AG04449 (cell line): ENCODE results near the gene HOXB5.

Source experiments
- CTCF ChIA-PET: fragments of 350-600 bp; formaldehyde crosslinking; extraction: SDS; loops from one replicate; lab custom pipeline; 2021; ENCODE audit warnings: antibody characterized with exemption; lab: Yijun Ruan, JAX
- POLR2A ChIA-PET: fragments of 400-600, 350-600 bp; formaldehyde crosslinking; extraction: SDS; loops from one replicate; lab custom pipeline; 2020; ENCODE audit warnings: antibody characterized with exemption, inconsistent platforms; lab: Yijun Ruan, JAX
- DNase-seq: peaks from one replicate; pipeline ENCODE4 v3.0.0-alpha.2; 2010; ENCODE audit warnings: low read depth, low spot score
- H3K4me3 ChIP-seq: 2 replicates; pipeline ENCODE4 v1.5.1; 2011; ENCODE audit warnings: low read depth, mild to moderate bottlenecking, control low read depth, low read length
- CTCF ChIP-seq: IDR thresholded peaks from one replicate; pipeline ENCODE4 v1.5.1; 2011; ENCODE audit warnings: mild to moderate bottlenecking, moderate library complexity, low read length, control low read depth, inconsistent platforms; ENCODE audit not compliant: insufficient read depth; ENCODE audit errors: missing control alignments

The HOXB5 gene

GRCh38 chr17:48563867-48564187 is 29.8 kb downstream of the HOXB5 start:
- ChIA-PET CTCF (interaction anchor here (0.8 to 2.8 kb wide), 6 partner anchors 15 to 228 kb away, joined by 3 to 10 read pairs (median 4); no protein-coding TSS in a partner anchor), POLR2A (interaction anchor here (0.8 kb wide), 1 partner anchor 9 kb away, joined by 5 read pairs; no protein-coding TSS in a partner anchor)
- H3K4me3 ChIP-seq = peak overlapping the region; percentile 54
- DNase-seq = no peak
- TF ChIP-seq CTCF = no peak

DNA sequence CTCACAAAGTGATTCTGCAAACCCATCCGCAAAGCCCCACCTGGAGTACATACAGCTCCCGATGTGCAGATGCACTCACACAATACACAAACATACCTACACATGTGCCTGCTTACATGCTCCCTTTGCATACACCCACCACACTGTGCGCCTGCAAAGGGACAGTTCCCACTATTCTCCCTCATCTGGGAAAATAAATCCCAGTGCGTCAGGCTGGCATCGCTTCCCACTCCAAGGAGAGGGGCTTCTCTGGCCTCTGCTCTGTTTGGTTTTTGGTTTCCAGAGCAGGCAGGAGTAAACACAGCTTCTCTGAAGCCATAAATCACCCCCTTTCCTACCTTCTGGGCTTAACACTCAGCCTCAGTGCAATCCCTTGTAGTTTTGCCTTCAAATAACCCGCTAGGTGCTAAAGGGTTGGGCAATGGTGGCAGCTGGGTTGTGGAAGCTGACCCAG is 30.2 kb downstream of the HOXB5 start:
- peak overlapping the region; percentile 54 for H3K4me3 ChIP-seq
- TF ChIP-seq CTCF = no peak
- DNase-seq = no peak
- ChIA-PET POLR2A (interaction anchor here (0.7 to 1.1 kb wide), 3 partner anchors 8 to 37 kb away, joined by 3 to 5 read pairs (median 3); no protein-coding TSS in a partner anchor), CTCF (interaction anchor here (0.8 to 2.8 kb wide), 7 partner anchors 11 to 227 kb away, joined by 3 to 10 read pairs (median 4); no protein-coding TSS in a partner anchor)

- H3K4me3 ChIP-seq = peak overlapping the region; percentile 54
- TF ChIP-seq CTCF = no peak
- POLR2A ChIA-PET = interaction anchor here (0.6 to 1.2 kb wide), 5 partner anchors 13 to 142 kb away, joined by 3 to 4 read pairs (median 3); partner anchors contain the start of gene HOXB5
- DNase-seq = no peak
- CTCF ChIA-PET = interaction anchor here (1.0 to 2.8 kb wide), 5 partner anchors 10 to 227 kb away, joined by 3 to 10 read pairs (median 4); no protein-coding TSS in a partner anchor
These were observed 30.6 kb downstream of the HOXB5 start for GRCh38 chr17:48562934-48563333.

GRCh38 chr17:48561884-48562810 is 31.4 kb downstream of the HOXB5 start:
- no peak for DNase-seq
- ChIA-PET CTCF (interaction anchor here (0.6 to 2.8 kb wide), 6 partner anchors 9 to 239 kb away, joined by 3 to 10 read pairs (median 4); no protein-coding TSS in a partner anchor), POLR2A (interaction anchor here (0.6 to 1.2 kb wide), 5 partner anchors 12 to 141 kb away, joined by 3 to 4 read pairs (median 3); partner anchors contain the start of gene HOXB5)
- peak overlapping the region; percentile 54 for H3K4me3 ChIP-seq
- TF ChIP-seq CTCF = peak; percentile 63

DNA sequence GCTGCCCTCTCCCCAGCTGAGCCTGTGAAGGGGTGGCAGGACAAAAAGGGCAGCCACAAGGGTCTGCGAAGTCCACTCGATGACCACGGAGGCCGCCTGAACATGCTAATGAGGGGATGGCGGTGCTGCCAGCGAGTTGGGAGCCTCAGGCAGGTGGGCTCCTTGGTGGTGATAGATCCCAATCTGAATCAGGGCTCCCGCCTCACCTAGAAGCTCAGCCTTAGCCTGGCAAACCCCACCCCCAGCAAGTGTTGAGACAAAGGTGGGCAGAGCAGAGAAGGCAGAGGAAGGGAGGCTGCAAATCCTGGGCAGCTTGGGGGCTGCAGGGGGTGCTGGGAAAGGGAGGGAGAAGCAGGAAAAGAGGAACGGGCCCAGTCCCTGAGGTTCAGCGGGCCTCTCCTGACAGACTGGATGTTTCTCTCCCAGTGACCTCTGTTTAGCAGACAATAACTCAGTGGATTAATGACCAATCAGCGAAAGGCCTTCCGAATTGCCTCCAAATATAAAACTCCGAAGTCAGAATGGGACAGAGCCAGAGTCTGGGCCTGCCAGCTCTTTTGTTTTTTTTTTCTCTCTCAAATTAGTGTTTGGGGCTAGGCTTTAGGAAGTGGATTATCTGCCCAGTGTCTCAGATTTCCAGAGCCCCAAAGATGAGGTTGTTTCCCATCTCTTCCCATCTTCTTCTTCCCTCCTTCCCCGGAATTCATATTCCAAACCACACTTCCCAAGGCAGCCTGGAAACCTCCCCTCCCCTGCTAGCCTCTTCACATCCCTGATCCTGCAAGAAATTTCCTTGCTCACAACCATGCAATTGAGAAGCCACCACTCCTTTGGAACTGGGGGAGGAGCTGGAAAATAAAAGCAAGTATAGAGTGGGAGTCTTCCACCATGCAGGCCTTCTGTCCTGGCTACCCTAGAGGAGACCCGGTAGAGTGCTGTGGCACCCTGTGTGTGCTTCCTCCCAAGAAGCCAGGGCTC is 33.5 kb downstream of the HOXB5 start:
- ChIA-PET POLR2A (interaction anchor here (0.7 to 1.6 kb wide), 4 partner anchors 10 to 40 kb away, joined by 3 to 7 read pairs (median 4); no protein-coding TSS in a partner anchor), CTCF (interaction anchor here (0.7 to 1.9 kb wide), 7 partner anchors 8 to 226 kb away, joined by 3 to 5 read pairs (median 3); no protein-coding TSS in a partner anchor)
- no peak overlapping the region for H3K4me3 ChIP-seq
- no peak for DNase-seq
- TF ChIP-seq CTCF = no peak
